MCF 10A (cell line): ENCODE data around the gene ABCA6. TPM values are rescaled to one million over a fixed set of nuclear protein-coding genes. Genes with fewer than 3 reads are reported as not detected.

Experiments used
- Bru-seq: library from RNA; stranded (reverse); fragments of 400-500 nt; gene quantifications from one replicate; lab custom pipeline; 2021; lab: Mats Ljungman, UMichigan
- BruChase-seq, 2 experiments: library from RNA; stranded (reverse); fragments of 400-500 nt; gene quantifications; one replicate each; lab custom pipeline; 2021; lab: Mats Ljungman, UMichigan
- BruUV-seq: library from RNA; stranded (reverse); fragments of 400-500 nt; replicated peaks from 2 replicates; lab custom pipeline; 2021; lab: Mats Ljungman, UMichigan
- CTCF ChIA-PET: fragments of 300-600 bp; sonication (Branson Sonifier 250); formaldehyde crosslinking; extraction: SDS; loops from one replicate; lab custom pipeline; 2021; ENCODE audit warnings: antibody characterized with exemption, inconsistent platforms; lab: Yijun Ruan, JAX
- POLR2A ChIA-PET: fragments of 300-600, 350-650 bp; sonication (Branson Sonifier 250); formaldehyde crosslinking; extraction: SDS; loops from one replicate; lab custom pipeline; 2020; ENCODE audit warnings: antibody characterized with exemption, inconsistent platforms; lab: Yijun Ruan, JAX
- DNase-seq: peaks from one replicate; pipeline ENCODE4 v3.0.0-alpha.2; 2018; ENCODE audit not compliant: unreplicated experiment
- H3K27ac Mint-ChIP-seq: one replicate; pipeline ENCODE4 v1.8.0; 2022; ENCODE audit warnings: mild to moderate bottlenecking, low read depth, mixed read lengths; ENCODE audit not compliant: unreplicated experiment
- H3K27me3 Mint-ChIP-seq: one replicate; pipeline ENCODE4 v1.8.0; 2022; ENCODE audit warnings: mixed read lengths; ENCODE audit not compliant: insufficient read depth, unreplicated experiment
- H3K36me3 Mint-ChIP-seq: one replicate; pipeline ENCODE4 v1.8.0; 2022; ENCODE audit warnings: mild to moderate bottlenecking, moderate library complexity, mixed read lengths; ENCODE audit not compliant: insufficient read depth, unreplicated experiment
- H3K4me1 Mint-ChIP-seq: one replicate; pipeline ENCODE4 v1.8.0; 2022; ENCODE audit warnings: mixed read lengths; ENCODE audit not compliant: insufficient read depth, unreplicated experiment
- H3K4me3 Mint-ChIP-seq: one replicate; pipeline ENCODE4 v1.8.0; 2022; ENCODE audit warnings: mild to moderate bottlenecking, moderate library complexity, mixed read lengths; ENCODE audit not compliant: unreplicated experiment
- H3K9me3 Mint-ChIP-seq: one replicate; pipeline ENCODE4 v1.8.0; 2022; ENCODE audit warnings: mixed read lengths; ENCODE audit not compliant: unreplicated experiment
- CTCF ChIP-seq: fragments of 200-600 bp; IDR thresholded peaks from one replicate; pipeline ENCODE4 v1.8.0; 2022; ENCODE audit warnings: antibody characterized with exemption, mild to moderate bottlenecking; ENCODE audit not compliant: unreplicated experiment
- intact Hi-C: fragments of 100-400 bp; cut with micrococcal nuclease; formaldehyde crosslinking; loops from 2 replicates; pipeline ENCODE4 v1.14.1; 2022
- long read RNA-seq: library from polyadenylated mRNA; stranded (forward); transcript quantifications from one replicate; pipeline ENCODE4 v2.0.0, GENCODE V29; 2022
- total RNA-seq: library from RNA; stranded (reverse); gene quantifications from 2 replicates; pipeline ENCODE4 v1.2.3, GENCODE V29; 2022

ABCA6 gene
- total RNA-seq: 34.5 TPM in 2 replicates
- Bru-seq, nascent RNA: percentile 86 among the genes with signal in this experiment
- BruChase-seq, experiment 1, labeled RNA remaining after a 6-hour chase: percentile 86 among the genes with signal in this experiment
- BruChase-seq, experiment 2, labeled RNA remaining after a 2-hour chase: percentile 87 among the genes with signal in this experiment
- long read RNA-seq, full-length matches to known transcripts: 7 of 20 reads
- long read RNA-seq, partial matches to known transcripts: 5 of 20 reads
- long read RNA-seq, other reads (novel, unspliced or antisense): 8 of 20 reads

GRCh38 chr17:69141431-69142174, at the start of gene ABCA6:
Gene ABCA6, minus strand, starts transcription at chr17:69141895. Its CDS starts 1,192 bp downstream, at chr17:69140703.
- CTCF ChIA-PET: interaction anchor here (0.6 kb wide), 1 partner anchor 348 kb away, joined by 5 read pairs; no protein-coding TSS in a partner anchor
- Mint-ChIP-seq H3K27ac (peak within 1 kb of the TSS; percentile 97), H3K4me3 (peak within 1 kb of the TSS; percentile 77), H3K9me3 (peaks cover 16% of the 10 kb centered on the region), H3K27me3 (no peaks in the 10 kb centered on the region), H3K36me3 (peaks cover 11% of the 10 kb centered on the region), H3K4me1 (peaks cover 38% of the 10 kb centered on the region)
- POLR2A ChIA-PET: interaction anchor here (0.6 to 2.6 kb wide), 10 partner anchors 9 to 1146 kb away, joined by 3 to 12 read pairs (median 6); partner anchors contain the start of gene ABCA5
- peak; percentile 70 for DNase-seq
- intact Hi-C loops: loop anchor here (1.0 kb wide), 2 partner anchors 34 to 94 kb away; no protein-coding TSS in a partner anchor
- BruUV-seq: TSS peak; percentile 65
- no peak for TF ChIP-seq CTCF

- intact Hi-C loops: no loop called here
- no peaks in the 10 kb centered on the region for H3K9me3 Mint-ChIP-seq
- no peak overlapping the region for H3K4me3 Mint-ChIP-seq
- DNase-seq: no peak
- no TSS peak for BruUV-seq
- no peak overlapping the region for H3K27ac Mint-ChIP-seq
- no peaks in the 10 kb centered on the region for H3K36me3 Mint-ChIP-seq
- H3K27me3 Mint-ChIP-seq: no peaks in the 10 kb centered on the region
- no peak for TF ChIP-seq CTCF
- CTCF ChIA-PET: no interaction called here
- POLR2A ChIA-PET: interaction anchor here (0.6 kb wide), 1 partner anchor 674 kb away, joined by 3 read pairs; no protein-coding TSS in a partner anchor
- no peaks in the 10 kb centered on the region for H3K4me1 Mint-ChIP-seq
Measured at GRCh38 chr17:69188796-69189195, 47.1 kb upstream of the ABCA6 start.

- Mint-ChIP-seq H3K27ac (no peak overlapping the region), H3K36me3 (no peaks in the 10 kb centered on the region), H3K4me3 (no peak overlapping the region), H3K27me3 (no peaks in the 10 kb centered on the region), H3K4me1 (no peaks in the 10 kb centered on the region), H3K9me3 (no peaks in the 10 kb centered on the region)
- no TSS peak for BruUV-seq
- ChIA-PET POLR2A (interaction anchor here (0.6 to 1.1 kb wide), 3 partner anchors 12 to 343 kb away, joined by 3 to 4 read pairs (median 4); no protein-coding TSS in a partner anchor), CTCF (no interaction called here)
- DNase-seq: no peak
- no peak for TF ChIP-seq CTCF
- intact Hi-C loops: no loop called here
Measured at GRCh38 chr17:69188064-69188463, 46.4 kb upstream of the ABCA6 start.

- no TSS peak for BruUV-seq
- H3K4me3 Mint-ChIP-seq: no peak overlapping the region
- H3K36me3 Mint-ChIP-seq: no peaks in the 10 kb centered on the region
- CTCF ChIA-PET: interaction anchor here (0.6 kb wide), 1 partner anchor 234 kb away, joined by 4 read pairs; no protein-coding TSS in a partner anchor
- DNase-seq: no peak
- no peak overlapping the region for H3K27ac Mint-ChIP-seq
- intact Hi-C loops: no loop called here
- H3K27me3 Mint-ChIP-seq: no peaks in the 10 kb centered on the region
- no peaks in the 10 kb centered on the region for H3K9me3 Mint-ChIP-seq
- POLR2A ChIA-PET: interaction anchor here (0.9 to 1.3 kb wide), 3 partner anchors 12 to 19 kb away, joined by 3 to 4 read pairs (median 4); no protein-coding TSS in a partner anchor
- no peak for TF ChIP-seq CTCF
- H3K4me1 Mint-ChIP-seq: no peaks in the 10 kb centered on the region
Measured at GRCh38 chr17:69187294-69187693, 45.6 kb upstream of the ABCA6 start.
